Breast epithelium (tissue), 3 donors: ENCODE data around the gene CFAP157.

Experiments used
- POLR2A ChIP-seq: fragments of 450-650 bp; IDR thresholded peaks from one replicate; pipeline ENCODE4 v1.6.1; 2016; ENCODE audit warnings: antibody characterized with exemption, mild to moderate bottlenecking, moderate library complexity
- POLR2AphosphoS5 ChIP-seq, 3 donors: sonication (generic); formaldehyde crosslinking; IDR thresholded peaks; one replicate each; pipeline ENCODE4 v1.6.1; 2017; ENCODE audit warnings: antibody characterized with exemption in 3 of 3
- TF ChIP-seq, protein P1 (sequence below), 3 donors: fragments of 450-650 bp; IDR thresholded peaks; one replicate each; pipeline ENCODE4 v1.5.1; 2016 to 2017; ENCODE audit warnings: antibody characterized with exemption in 3 of 3, mild to moderate bottlenecking in 3 of 3, moderate library complexity in 3 of 3

DNA sequence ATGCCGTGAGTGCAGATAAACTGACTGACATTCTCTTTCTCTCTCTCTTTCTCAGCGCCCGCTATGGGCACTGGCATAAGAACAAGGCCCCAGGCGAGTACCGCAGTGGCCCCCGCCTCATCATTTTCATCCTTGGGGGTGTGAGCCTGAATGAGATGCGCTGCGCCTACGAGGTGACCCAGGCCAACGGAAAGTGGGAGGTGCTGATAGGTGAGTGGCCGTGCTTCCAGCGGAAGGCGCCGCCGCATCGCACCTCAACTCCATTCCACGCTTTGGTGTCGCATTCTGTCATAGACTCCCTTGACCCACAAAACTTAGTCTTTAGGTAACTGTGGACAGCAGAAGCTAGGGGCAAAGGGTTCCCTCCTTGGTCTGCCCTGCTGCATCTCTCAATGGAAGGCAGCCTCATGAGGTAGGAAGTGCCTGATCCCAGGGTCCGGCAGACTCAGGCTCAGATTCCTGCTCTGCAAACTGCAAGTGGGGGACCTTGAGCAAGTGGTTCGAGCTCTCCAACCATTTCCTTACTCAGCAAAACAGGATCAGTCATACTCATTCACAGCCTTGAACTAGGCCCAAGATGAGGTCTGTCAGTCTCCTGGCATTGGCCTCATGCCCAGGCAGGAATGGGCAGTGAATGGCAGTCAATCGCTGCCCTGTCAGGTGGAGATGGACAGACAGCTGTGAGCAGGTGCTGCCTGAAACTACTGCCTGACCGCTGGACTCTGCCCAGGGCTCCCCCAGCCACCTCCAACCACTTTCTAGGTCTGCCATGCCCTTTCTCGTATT, 24.2 kb upstream of the CFAP157 start:
- TF ChIP-seq, protein P1, sequence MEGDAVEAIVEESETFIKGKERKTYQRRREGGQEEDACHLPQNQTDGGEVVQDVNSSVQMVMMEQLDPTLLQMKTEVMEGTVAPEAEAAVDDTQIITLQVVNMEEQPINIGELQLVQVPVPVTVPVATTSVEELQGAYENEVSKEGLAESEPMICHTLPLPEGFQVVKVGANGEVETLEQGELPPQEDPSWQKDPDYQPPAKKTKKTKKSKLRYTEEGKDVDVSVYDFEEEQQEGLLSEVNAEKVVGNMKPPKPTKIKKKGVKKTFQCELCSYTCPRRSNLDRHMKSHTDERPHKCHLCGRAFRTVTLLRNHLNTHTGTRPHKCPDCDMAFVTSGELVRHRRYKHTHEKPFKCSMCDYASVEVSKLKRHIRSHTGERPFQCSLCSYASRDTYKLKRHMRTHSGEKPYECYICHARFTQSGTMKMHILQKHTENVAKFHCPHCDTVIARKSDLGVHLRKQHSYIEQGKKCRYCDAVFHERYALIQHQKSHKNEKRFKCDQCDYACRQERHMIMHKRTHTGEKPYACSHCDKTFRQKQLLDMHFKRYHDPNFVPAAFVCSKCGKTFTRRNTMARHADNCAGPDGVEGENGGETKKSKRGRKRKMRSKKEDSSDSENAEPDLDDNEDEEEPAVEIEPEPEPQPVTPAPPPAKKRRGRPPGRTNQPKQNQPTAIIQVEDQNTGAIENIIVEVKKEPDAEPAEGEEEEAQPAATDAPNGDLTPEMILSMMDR (IDR thresholded peaks at IDR 0.05), result no peak
- TF ChIP-seq POLR2AphosphoS5 (IDR thresholded peaks at IDR 0.05) (no peak), POLR2A (no peak)
